Measurements from ENCODE around the gene CDKN2C. TPM values are rescaled to one million over a fixed set of nuclear protein-coding genes. Genes with fewer than 3 reads are reported as not detected.
A peak's percentile ranks its signal among the peaks of the same experiment; 100 is the strongest.
"Not testable (repeated sequence)": the region's sequence is repeated elsewhere in the genome, so short reads cannot be mapped to it uniquely, and the experiment has no call there.

Gene CDKN2C
- total and polyA plus RNA-seq, 10 of the 15 experiments (the other 5 are each of a cell fraction or from before 2014, with no cell fraction given), result 3.3 to 11.7 (median 6.0) TPM

DNA sequence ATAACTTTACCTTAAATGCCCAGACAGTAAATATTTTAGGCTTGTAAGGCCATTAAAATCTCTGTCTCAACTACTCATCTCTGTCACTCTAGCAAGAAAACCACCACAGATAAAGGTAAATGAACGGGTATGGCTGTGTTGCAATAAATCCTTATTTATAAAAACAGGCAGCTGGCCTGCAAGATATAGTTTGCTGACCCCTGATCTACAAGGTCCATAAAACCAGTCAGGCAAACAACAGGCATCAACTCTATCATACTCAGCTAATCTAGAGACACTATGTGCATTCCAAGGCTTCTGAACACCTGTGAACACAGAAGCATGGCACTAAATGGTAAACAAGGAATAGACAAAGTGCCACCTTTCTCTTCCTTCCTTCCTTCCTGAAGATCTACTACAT lies 19.6 kb upstream of the CDKN2C start (continued):
- TF ChIP-seq ZBTB11 (CRISPR knock-in tag; IDR thresholded peaks at IDR 0.05), result no peak

DNA sequence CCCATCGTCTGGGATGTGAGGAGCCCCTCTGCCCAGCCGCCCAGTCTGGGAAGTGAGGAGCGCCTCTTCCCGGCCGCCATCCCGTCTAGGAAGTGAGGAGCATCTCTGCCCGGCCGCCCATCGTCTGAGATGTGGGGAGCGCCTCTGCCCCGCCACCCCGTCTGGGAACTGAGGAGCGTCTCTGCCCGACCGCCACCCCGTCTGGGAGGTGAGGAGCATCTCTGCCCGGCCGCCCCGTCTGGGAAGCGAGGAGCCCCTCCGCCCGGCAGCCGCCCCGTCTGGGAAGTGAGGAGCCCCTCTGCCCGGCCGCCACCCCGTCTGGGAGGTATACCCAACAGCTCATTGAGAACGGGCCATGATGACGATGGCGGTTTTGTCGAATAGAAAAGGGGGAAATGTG lies 17.5 kb upstream of the CDKN2C start:
- POLR2A ChIA-PET; H3K4me3 ChIP-seq; CTCF ChIA-PET; ATAC-seq; RAD21 ChIA-PET (ENCODE audit: unreplicated experiment); SMC1A ChIA-PET (ENCODE audit: uncharacterized antibody, unreplicated experiment); H3K9me3 ChIP-seq (replicated peaks; ENCODE audit: control insufficient read depth, insufficient read depth, low read length); H2AFZ ChIP-seq (ENCODE audit: control insufficient read depth, low read depth, low read length); intact Hi-C loops (cut with micrococcal nuclease; ENCODE audit: unreplicated experiment); H3K4me1 ChIP-seq (ENCODE audit: control insufficient read depth, insufficient read depth, low read length); FAIRE-seq; H3K36me3 ChIP-seq (ENCODE audit: control insufficient read depth in 2 of 2, insufficient read depth in 2 of 2, low read length in 1 of 2); H4K20me1 ChIP-seq (ENCODE audit: control insufficient read depth, insufficient read depth); H3K27me3 ChIP-seq (replicated peaks in 1 of 2; ENCODE audit: control insufficient read depth in 2 of 2, insufficient read depth in 2 of 2, low read length in 1 of 2); DNase-seq (ENCODE audit: low read depth, low spot score); H3K9ac ChIP-seq (ENCODE audit: control insufficient read depth, insufficient read depth, low read length); BruUV-seq (replicated peaks); H3K27ac ChIP-seq (ENCODE audit: control insufficient read depth, insufficient read depth); in situ Hi-C loops (cut with MboI); H3K4me2 ChIP-seq (ENCODE audit: control insufficient read depth, insufficient read depth): not testable (repeated sequence)
- H3K79me2 ChIP-seq (ENCODE audit: control insufficient read depth, insufficient read depth, low read length), result peaks cover 60% of the 10 kb centered on the region
- 95% methylated on average over 25 of the region's 31 CpGs for whole genome bisulfite sequencing (ENCODE audit: insufficient coverage, insufficient replicate concordance, low lambda C conversion rate, missing lambda C conversion rate)

DNA sequence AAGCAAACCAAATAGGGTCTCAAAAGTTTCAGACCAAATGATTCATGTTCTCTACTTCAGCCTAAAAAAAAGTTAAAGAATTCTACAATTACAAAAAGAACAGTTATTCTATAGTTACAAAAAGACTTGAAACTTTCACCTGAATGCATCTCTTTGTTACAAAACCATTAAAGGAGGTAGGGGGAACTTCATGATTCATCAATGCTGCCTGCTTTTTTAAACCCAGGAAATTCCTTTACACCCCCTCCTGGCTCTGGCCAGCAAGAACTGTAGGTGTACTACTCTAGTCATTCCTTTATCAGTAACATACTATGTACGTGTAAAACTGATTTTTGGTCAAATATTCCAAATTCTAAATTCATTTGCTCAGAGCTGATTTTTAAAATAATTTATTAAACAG lies 14.9 kb upstream of the CDKN2C start:
- BruUV-seq (replicated peaks), result no TSS peak
- ChIA-PET CTCF (interaction anchor here (1.9 kb wide), 1 partner anchor 25 kb away, joined by 5 read pairs; no protein-coding TSS in a partner anchor), RAD21 (ENCODE audit: unreplicated experiment) (no interaction called here), SMC1A (ENCODE audit: uncharacterized antibody, unreplicated experiment) (interaction anchor here (0.6 kb wide), 1 partner anchor 55 kb away, joined by 3 read pairs; no protein-coding TSS in a partner anchor), POLR2A (no interaction called here)
- in situ Hi-C loops (cut with MboI) (no loop called here), intact Hi-C loops (cut with micrococcal nuclease; ENCODE audit: unreplicated experiment) (no loop called here)
- no peak for FAIRE-seq
- Histone ChIP-seq H2AFZ (ENCODE audit: control insufficient read depth, low read depth, low read length) (no peak overlapping the region), H3K79me2 (ENCODE audit: control insufficient read depth, insufficient read depth, low read length) (peaks cover 55% of the 10 kb centered on the region), H3K36me3 (ENCODE audit: control insufficient read depth in 2 of 2, insufficient read depth in 2 of 2, low read length in 1 of 2) (no peaks in the 10 kb centered on the region), H3K4me1 (ENCODE audit: control insufficient read depth, insufficient read depth, low read length) (peaks cover 3% of the 10 kb centered on the region; the same call in 1 of the 2 replicates), H3K4me2 (ENCODE audit: control insufficient read depth, insufficient read depth) (0 out of 2 replicates have a peak overlapping the region, but pooled peaks have one; percentile 61), H4K20me1 (ENCODE audit: control insufficient read depth, insufficient read depth) (no peaks in the 10 kb centered on the region), H3K4me3 (no peak overlapping the region), H3K9ac (ENCODE audit: control insufficient read depth, insufficient read depth, low read length) (no peak overlapping the region), H3K27me3 (replicated peaks in 1 of 2; ENCODE audit: control insufficient read depth in 2 of 2, insufficient read depth in 2 of 2, low read length in 1 of 2) (no peaks in the 10 kb centered on the region), H3K9me3 (replicated peaks; ENCODE audit: control insufficient read depth, insufficient read depth, low read length) (no peaks in the 10 kb centered on the region), H3K27ac (ENCODE audit: control insufficient read depth, insufficient read depth) (no peak overlapping the region)
- DNase-seq (ENCODE audit: low read depth, low spot score), result no peak
- no peak for ATAC-seq
- 0% methylated on average over 1 of the region's 1 CpG for WGBS (ENCODE audit: insufficient coverage, insufficient replicate concordance, low lambda C conversion rate, missing lambda C conversion rate)
- TF ChIP-seq E4F1 (IDR thresholded peaks at IDR 0.05; ENCODE audit: borderline replicate concordance, partially characterized antibody) (no peak), MEF2B (IDR thresholded peaks at IDR 0.05; ENCODE audit: partially characterized antibody, poor library complexity, severe bottlenecking) (no peak), CHD1 (IDR thresholded peaks at IDR 0.05; ENCODE audit: low read depth, low read length) (no peak)
